HG03159 (cell line): ENCODE measurements around the gene SRPK1.
A peak's percentile ranks its signal among the peaks of the same experiment; 100 is the strongest.
"Not testable (repeated sequence)": the region's sequence is repeated elsewhere in the genome, so short reads cannot be mapped to it uniquely, and the experiment has no call there.

Source experiments
- ATAC-seq: cut with Tn5 transposase; IDR thresholded peaks from one replicate; pipeline ENCODE4 v1.9.1; 2021; ENCODE audit warnings: mild to moderate bottlenecking, moderate library complexity; ENCODE audit not compliant: unreplicated experiment

Gene SRPK1

DNA sequence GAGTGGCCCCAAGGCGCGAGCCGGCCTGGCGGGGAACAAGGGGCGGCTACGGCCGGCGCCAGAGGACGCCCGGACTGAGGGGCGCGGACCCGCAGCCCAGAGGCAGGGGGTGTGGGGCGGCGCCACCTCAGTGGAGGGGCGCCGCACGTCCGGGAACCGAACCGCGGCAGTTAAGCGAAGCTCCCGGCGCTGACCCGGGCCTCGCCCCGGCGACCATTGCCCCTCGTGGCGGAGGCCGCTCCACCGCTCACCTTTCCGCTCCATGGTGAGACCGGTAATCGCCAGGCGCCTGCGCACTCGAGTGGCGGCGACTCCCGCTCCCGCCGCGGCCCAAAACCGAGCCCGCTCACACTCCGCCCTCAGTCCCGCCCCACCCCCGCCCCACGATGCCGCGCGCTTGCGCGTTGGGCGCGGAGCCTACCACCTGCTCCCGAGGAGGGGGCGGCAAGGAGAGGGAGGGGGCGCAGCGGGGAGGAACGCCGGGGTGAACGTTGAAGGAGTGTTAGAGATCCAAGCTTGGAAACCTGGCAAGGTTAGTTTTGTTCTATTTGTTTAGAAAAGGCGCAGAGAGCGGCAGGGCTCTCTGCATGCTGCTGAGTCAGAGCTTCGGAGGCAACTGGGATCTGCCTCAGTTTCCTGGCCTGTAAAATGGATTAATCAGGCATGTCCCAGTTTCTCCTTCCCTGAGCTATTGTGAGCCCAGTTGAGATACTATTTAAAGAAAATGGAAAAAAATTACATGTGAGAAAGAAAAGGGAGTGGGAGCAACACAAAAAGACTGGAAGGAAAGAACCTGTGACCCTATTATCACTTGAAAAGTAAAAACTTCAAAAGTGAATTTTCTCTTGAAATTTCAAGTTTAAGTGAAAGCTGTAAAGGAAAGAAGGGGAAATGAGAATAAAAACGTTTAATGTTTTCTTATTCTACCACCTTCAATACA, at the start of gene SRPK1:
TSS of gene SRPK1 (minus strand) at position 306 of the 940 bp plus-strand sequence. CDS start at position 264, 42 bp downstream.
- peak; percentile 80 for ATAC-seq

- no peak for ATAC-seq
Observed at GRCh38 chr6:35970181-35970580, 49.3 kb upstream of the SRPK1 start.

- no peak for ATAC-seq
Observed at GRCh38 chr6:35969646-35970045, 48.7 kb upstream of the SRPK1 start.

DNA sequence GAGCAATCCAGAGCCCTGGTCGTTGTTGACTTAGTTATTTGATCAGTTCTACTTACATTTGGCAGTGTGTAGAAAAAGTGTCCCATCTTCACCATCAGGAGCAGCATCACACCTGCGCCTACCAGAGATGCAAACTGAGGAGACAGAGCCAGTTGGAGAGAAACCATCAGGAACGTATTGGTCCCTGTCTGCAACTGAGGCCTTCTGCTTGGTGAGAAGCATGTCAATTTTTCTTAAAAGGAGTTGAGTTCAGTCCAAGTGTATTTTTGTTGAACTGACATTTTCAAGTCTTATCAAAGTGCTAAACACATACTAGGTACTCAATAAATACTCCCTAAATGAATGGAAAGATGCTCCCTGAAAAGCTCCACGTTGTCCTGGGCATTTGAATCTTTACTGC, 47.9 kb upstream of the SRPK1 start:
- ATAC-seq = no peak

DNA sequence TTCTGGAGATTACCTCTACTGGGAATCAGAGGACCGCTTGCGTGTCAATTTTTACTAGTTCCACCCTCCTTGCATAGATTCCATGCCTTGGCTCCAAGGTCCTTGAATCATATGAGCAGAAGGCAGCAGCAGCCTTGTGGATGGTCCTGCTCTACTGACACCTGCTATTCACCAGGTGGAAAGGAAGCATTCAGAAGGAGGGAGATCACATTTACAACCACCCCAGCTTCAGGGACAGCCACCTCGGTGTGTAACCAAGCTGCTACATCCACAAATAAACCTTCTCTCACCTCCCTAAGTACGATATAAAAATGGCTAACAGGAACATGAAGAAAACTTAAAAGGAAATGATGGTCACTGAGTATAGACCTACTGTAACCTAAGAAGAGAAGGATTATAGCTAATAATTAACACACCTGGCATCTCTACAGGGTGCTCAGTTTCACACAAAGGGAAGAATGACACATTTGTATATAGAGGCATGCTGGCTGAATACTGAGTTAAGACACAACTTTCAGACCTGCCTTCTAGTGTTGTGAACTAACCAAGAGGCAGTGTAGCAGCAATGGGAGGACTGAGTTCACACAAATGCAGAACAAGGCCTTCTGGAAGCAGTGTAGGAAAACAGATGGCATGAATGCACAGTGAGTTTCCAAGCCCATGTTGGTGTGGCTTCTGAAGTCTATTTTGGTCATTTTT, 46.3 kb upstream of the SRPK1 start:
- ATAC-seq = no peak

GRCh38 chr6:35962779-35963560, 42.1 kb upstream of the SRPK1 start:
- no peak for ATAC-seq

GRCh38 chr6:35960187-35960586, 39.3 kb upstream of the SRPK1 start:
- ATAC-seq = no peak

DNA sequence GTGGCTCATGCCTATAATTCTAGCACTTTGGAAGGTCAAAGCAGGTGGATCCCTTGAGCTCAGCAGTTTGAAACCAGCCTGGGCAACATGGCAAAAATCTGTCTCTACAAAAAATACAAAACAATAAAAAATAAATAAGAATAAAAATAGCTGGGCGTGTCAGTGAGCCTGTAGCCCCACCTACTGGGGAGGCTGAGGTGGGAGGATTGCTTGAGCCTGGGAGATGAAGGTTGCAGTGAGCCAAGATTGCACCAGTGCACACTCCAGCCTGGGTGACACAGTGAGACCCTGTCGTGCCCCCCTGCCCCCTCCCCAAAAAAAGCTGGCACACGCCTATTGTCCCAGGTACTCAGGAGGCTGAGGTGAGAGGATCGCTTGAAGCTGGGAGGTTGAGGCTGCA, 35.1 kb upstream of the SRPK1 start:
- ATAC-seq = no peak

DNA sequence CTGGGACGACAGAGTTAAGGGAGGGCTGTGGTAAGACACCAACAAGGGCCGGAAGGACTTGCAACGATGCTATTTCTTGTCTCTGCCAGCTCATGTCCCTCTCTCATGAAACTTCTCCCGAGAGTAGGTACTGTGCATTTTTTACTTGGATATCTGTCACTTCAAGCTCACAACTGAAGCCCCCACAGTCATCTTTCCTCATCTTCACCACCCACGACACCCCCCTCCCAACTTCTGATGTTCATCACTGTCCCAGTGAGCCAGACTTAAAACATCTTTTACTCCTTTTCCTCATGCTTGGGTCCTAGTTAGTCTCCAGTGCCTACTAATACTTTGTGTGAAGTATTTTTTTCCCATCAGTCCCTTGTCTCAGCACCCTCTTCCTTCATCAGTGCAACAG, 34.6 kb upstream of the SRPK1 start:
- no peak for ATAC-seq

DNA sequence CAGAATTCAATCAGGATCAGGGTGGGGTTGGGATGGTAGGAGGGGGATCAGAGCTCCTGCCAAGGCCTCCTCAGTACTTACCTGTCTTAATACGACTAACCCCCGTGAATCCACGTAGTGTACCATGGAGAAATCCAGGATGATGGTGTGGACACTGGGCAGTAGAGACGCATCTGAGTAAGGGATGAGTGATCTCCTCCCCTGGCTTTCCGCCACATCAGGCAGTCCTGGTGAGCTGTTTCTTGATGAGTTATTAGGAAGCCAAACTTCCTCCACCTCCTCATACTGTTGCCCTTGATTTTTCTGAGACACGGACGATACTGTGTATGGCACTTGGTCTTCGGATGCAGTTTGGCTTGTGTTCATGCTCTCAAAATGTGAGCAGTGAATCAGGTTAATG, 34.2 kb upstream of the SRPK1 start:
- no peak for ATAC-seq

DNA sequence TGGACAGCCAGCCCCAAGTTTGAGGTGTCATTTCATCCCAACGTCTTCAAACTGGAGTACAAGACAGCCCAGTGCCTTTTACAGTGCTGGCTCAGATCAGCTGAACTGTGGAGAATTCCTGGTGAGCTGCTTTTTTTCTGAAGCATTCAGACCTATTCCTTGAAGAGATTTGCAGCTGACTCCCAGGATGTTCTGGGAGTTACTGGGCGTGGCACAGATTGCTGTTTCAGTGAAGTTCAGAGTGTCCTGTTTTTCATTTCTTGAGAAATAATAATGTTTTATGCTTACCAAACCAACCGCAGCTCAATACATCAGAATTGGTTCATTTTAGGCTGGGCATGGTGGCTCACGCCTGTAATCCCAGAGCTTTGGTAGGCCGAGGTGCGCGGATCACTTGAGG, 33.4 kb upstream of the SRPK1 start:
- ATAC-seq = no peak

DNA sequence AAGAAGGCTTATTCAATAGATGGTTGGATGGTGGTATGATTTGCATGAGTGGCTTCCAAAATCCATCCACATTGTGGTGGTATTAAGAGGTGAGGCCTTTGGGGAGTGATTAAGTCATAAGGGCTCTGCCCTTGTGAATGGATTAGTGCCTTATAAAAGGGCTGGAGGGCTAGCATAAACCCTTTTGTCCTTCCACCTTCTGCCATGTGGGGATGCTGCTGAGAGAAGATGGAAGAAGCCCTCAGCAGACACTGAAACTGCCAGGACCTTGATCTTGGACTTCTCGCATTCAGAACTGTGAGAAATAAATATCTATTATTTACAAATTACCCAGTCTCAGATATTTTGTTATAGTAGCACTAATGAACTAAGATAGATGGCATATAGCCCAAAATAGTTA, 27.8 kb upstream of the SRPK1 start:
- ATAC-seq = no peak

DNA sequence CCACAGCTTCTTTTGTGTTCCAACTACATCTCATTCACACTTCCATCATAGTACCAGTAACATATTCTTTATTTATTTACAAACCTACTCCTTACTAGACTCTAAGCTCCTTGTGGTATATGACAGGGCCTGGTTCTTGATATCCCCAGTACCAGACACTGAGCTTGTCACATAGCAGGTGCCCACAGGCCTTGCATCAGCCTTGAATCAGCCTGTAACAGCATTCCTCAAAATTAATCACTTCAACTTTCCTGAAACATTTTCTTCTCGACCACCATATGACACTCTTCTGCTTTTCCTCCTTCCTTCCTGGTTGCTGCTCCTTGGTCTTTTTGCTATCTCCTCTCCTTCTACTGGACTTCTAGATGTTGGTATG, 24.7 kb upstream of the SRPK1 start:
- no peak for ATAC-seq

GRCh38 chr6:35943390-35943789, 22.5 kb upstream of the SRPK1 start:
- ATAC-seq = no peak

DNA sequence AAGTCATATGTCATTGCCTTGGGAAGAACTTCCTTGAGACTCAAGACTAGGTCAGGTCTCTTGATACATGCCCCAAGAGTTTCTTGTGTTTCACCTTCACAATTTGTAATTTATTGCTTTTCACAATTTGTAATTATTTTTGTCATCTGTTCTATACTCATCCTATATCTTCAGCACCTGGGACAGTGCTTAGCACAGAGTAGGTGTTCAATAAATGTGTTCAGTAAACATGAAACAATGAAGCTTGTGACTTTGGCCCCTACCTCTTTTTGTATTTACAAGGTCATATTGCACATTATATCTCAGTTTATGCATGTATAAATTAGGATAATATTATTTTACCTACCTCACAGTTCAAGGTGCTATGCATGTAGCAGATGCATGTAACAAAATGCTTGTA, 21.5 kb upstream of the SRPK1 start:
- no peak for ATAC-seq

DNA sequence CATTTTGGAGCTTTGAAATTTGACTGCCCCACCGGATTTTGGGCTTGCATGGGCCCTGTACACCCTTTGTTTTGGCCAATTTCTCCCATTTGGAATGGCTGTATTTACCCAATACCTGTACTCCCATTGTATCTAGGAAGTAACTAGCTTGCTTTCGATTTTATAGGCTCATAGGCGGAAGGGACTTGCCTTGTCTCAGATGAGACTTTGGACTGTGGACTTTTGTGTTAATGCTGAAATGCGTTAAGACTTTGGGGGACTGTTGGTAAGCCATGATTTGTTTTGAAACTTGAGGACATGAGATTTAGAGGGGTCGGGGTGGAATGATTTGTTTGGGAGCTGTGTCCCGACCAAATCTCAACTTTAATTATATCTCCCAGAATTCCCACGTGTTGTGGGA, 20.3 kb upstream of the SRPK1 start:
- not testable (repeated sequence) for ATAC-seq

DNA sequence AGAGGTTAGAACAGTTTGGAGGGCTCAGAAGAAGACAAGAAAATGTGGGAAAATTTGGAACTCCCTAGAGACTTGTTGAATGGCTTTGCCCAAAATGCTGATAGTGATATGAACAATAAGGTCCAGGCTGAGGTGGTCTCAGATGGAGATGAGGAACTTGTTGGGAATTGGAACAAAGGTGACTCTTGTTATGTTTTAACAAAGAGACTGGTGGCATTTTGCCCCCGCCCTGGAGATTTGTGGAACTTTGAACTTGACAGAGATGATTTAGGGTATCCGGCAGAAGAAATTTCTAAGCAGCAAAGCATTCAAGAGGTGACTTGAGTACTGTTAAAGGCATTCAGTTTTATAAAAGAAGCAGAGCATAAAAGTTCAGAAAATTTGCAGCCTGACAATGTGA, 19.1 kb upstream of the SRPK1 start:
- ATAC-seq = not testable (repeated sequence)

DNA sequence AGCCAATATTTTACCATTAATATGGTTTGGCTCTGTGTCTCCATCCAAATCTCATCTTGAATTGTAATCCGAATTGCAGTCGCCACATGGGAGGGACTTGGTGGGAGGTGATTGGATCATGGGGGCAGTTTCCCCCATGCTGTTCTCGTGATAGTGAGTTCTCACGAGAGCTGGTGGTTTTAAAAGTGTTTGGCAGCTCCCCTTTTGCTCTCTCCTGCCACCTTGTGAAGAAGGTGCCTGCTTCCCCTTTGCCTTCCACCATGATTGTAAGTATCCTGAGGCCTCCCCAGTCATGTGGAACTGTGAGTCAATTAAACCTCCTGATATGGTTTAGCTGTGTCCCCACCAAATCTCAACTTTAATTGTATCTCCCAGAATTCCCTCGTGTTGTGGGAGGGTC, 18.4 kb upstream of the SRPK1 start:
- ATAC-seq = not testable (repeated sequence)

DNA sequence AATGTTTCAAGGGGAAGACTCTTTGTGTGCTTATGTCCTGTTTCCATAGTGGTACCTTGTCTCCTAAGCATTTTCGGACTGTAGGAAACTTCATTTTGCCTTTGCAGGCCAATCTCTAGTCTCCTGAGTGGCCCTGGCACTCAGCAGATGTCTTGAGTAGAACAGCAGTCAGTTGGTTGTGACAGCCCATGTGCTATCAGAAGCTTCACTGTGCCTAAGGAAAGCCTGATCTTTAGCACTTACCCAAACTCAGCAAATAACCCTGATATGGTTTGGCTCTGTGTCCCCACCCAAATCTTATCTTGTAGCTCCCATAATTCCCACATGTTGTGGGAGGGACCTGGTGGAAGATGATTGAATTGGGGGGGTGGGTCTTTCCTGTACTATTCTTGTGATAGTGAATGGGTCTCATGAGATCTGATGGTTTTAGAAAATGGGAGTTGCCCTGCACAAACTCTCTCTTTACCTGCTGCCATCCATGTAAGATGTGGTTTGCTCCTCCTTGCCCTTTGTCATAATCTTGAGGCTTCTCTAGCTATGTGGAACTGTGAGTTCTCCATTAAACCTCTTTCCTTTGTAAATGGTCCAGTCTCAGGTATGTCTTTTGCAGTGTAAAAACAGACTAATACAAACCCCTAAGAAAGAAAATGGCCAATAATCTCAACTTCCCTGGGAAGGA, 15.9 kb upstream of the SRPK1 start:
- ATAC-seq = no peak

GRCh38 chr6:35935469-35935868, 14.6 kb upstream of the SRPK1 start:
- ATAC-seq = no peak

DNA sequence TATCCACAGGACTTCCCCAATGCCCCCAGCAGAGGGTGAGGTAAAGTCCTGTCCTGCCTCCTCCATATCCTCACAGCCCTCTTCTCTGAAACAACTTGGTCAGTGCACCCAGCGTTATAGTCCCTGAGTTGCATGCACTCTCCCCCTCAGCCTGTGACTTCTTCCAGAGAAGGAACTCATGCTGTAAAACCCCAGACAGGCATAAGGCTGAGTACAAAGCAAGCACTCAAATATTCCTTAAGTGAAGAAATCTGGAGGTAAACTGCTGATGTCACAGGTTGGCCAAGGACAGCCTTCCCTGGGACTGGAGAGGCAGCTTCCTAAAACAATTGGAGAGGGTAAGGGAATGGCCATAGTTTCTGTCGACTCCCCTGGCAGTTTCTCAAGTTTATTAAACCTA, 12.9 kb upstream of the SRPK1 start:
- ATAC-seq = no peak
